ENCODE data around the gene RASSF3.

- no peak for TF ChIP-seq POU2F2 (IDR thresholded peaks at IDR 0.05; ENCODE audit: low read depth, low read length)
- no peak for TF ChIP-seq POLR2A (IDR thresholded peaks at IDR 0.05; ENCODE audit: low read depth, low read length)
- no peak for TF ChIP-seq POLR2AphosphoS5 (IDR thresholded peaks at IDR 0.05; ENCODE audit: low read depth, low read length)
Measured at GRCh38 chr12:64609536-64610078, 688 bp upstream of the RASSF3 start.

All from GM12891 (cell line).